GM23248 (cell line): ENCODE measurements around the gene ACOT13.

Experiments used
- EZH2 ChIP-seq: fragments of 200-600 bp; sonication (generic); IDR thresholded peaks from 2 replicates; pipeline ENCODE4 v1.6.1; 2018; ENCODE audit warnings: antibody characterized with exemption, mild to moderate bottlenecking; ENCODE audit not compliant: insufficient read depth, poor library complexity, severe bottlenecking
- EZH2phosphoT487 ChIP-seq: fragments of 200-600 bp; sonication (generic); IDR thresholded peaks from 2 replicates; pipeline ENCODE4 v1.6.1; 2018; ENCODE audit warnings: antibody characterized with exemption, moderate library complexity, mild to moderate bottlenecking, low read depth; ENCODE audit not compliant: insufficient read depth

DNA sequence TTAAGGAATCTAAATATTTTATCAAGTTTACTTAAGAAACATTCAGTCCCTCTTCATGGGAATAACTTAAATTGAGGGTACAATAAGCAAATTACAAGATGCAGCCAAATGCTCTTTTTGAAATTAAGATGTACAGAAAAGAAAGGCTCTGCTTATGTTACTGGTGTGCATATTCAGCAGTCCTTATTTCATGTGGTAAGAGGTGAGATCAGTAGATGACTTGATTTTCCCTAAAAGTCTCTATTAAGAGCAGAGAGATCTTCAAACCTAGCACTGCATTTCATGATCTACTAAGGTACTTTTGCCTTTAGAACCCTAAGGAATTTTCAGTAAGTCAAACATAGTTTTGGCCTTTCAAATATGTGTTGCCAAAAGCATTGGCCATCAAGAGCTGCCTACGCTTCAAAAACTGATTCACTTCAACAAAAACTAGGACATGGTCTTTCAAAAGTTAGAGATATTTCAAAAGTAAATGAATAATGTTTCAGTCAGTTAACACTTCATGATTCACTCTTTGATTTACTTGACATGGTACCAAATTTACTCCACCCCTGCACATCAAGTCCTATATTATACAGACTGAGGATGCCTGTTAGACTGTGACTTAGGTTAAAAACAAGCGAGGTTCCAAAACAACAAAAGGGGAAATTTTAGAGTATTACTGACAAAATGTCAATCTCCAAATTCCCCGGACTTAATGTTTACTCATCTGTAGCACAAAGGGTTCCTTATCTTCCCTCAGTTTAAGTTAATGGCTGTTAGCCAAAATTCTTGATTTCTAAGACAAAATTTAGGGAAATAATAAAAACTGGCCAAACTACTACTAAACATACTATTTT lies 32.9 kb downstream of the ACOT13 start:
- TF ChIP-seq EZH2 (no peak), EZH2phosphoT487 (no peak)
